NCI-H1417 (cell line): ENCODE data around the gene PAQR4.
A peak's percentile ranks its signal among the peaks of the same experiment; 100 is the strongest.

Experiments used
- DNase-seq, 3 experiments: peaks; one replicate each; lab custom pipeline; 2025; lab: John Stamatoyannopoulos, UW

PAQR4 gene

DNA sequence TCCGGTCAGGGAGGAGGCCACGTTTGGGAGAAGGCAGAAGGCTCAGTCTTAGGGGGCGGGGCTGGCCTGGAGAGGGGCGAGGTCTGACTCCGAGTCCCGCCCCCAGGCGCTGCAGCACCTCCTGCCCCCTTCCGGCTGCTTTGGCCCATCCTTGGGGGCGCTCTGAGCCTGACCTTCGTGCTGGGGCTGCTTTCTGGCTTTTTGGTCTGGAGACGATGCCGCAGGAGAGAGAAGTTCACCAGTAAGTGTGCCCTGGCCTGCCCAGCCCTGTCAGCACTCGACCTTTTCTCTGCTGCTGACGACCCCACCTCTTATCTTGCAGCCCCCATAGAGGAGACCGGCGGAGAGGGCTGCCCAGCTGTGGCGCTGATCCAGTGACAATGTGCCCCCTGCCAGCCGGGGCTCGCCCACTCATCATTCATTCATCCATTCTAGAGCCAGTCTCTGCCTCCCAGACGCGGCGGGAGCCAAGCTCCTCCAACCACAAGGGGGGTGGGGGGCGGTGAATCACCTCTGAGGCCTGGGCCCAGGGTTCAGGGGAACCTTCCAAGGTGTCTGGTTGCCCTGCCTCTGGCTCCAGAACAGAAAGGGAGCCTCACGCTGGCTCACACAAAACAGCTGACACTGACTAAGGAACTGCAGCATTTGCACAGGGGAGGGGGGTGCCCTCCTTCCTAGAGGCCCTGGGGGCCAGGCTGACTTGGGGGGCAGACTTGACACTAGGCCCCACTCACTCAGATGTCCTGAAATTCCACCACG lies 52.5 kb downstream of the PAQR4 start:
- peak; percentile 41 to 76 (median 57) for DNase-seq

DNA sequence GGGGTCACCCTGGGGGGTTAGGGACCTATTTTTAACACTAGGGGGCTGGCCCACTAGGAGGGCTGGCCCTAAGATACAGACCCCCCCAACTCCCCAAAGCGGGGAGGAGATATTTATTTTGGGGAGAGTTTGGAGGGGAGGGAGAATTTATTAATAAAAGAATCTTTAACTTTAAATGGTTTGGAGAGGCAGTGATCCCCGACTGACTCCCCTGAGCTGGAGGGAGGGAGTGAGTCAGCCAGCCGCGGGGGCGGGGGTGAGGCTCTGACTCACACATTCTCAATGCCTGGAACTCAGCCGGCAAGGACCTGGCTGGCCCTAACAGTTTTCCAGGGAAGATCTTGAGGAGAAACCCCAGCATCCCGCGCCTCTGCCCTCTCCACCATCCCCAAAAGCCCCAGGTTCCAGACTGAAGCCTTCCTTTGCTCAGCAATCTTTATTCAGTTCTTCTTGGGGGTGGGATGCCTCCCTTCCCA lies 53.1 kb downstream of the PAQR4 start:
- DNase-seq: no peak

DNA sequence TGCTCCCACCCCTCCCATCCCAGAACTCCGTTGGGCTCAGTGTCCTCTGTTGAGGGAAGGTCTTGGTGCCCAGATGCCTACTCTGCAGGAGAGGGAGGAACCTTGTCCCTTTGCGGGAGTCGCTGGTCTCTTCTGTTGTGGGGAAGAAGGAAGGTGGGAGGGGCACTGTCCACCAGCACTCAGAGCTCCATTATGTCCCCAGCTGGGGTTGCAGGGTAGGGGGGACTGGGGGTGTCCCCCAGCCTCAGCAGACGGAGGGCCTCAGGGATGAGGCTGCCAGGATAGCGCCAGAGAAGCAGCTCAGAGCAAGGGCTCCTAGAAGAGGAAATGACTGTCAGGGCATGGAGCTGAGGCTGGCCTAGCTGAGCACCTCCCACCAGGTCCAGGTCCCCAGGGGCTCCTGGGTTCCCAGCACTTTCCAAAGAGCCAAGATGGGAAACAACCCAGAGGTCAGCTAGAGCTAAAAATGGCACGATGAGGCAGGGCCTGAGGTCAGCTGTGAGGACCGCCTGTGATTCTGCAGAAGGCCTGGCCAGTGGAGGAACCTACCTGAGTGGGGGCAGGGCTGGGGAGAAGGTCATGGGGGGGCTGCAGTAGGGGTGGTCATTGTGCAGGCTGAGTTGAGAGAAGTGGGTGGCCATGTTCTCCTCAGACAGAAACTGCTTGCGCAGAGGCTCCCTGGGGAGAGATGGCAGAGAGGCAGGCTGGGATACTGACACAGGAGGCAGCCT lies 53.7 kb downstream of the PAQR4 start:
- peak in 1 of 3 experiments; percentile 38 for DNase-seq
